Umbilical cord (tissue), 2 donors: ENCODE data around the gene CNTNAP2. TPM values are rescaled to one million over a fixed set of nuclear protein-coding genes. Genes with fewer than 3 reads are reported as not detected.
A peak's percentile ranks its signal among the peaks of the same experiment; 100 is the strongest.

Source experiments
- DNase-seq: peaks from one replicate; pipeline ENCODE4 v3.0.0-alpha.2; 2015; ENCODE audit warnings: low spot score
- total RNA-seq: library from RNA; depleted of rRNA; stranded (reverse); fragments of >200 nt; gene quantifications from one replicate; pipeline ENCODE4 v1.2.3, GENCODE V29; 2014; ENCODE audit warnings: low replicate concordance; ENCODE audit not compliant: insufficient read depth

CNTNAP2 gene
- total RNA-seq, 1 donor from 2014 or later, result 81.1 TPM

DNA sequence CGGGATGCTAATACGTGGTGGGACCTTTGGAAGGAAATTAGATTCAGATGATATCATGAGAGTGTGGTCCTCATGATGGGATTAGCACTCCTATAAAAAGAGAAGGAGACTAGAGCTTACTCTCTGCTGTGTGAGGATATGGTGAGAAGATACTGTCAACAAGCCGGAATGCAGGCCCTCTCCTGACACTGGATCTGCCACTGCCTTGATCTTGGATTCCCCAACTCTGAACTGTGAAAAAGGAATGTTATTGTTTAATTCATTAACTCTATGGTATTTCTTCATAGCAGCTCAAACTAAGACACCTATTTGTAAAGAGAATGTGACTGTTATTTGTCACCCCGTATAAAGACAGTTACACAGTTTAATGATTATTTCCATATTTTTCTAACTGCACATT, 1246.5 kb downstream of the CNTNAP2 start:
- DNase-seq, result no peak

DNA sequence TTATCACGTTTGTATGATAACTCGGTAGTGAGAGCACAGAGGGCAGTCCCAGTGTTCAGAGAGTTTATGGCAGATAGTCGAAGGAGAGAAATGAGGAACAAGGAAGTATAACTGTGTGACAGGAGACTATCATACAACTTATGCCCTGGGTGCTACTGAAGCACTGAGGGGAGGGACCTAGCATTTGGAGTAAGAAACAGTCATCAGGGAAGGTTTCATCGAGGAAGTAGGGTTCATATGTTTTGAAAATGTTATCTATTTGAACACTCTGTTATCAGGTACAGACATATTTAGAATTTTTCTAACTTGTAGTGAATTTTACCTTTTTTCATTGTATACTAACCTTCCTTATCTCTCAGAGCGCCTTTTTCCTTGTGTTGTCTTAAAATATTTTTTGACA, 1259.6 kb downstream of the CNTNAP2 start:
- no peak for DNase-seq

DNA sequence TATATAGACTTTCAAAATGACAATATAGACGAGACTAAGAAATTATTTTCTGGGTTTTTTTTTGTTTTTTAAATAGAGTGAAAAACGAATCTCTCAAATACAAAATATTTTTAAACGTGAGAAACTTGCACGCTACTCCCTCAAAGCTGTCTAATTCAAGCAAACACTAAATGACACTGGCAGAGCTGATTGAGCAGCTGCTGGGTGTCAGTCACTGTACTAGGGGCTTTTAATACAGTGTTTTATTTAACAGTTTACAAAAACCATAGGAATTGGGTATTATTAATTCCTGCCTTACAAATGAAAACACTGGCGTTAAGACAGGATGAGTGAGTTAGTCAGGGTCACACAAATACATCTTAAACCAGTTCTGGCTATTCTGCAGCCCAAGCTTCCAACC, 1264.3 kb downstream of the CNTNAP2 start:
- no peak for DNase-seq

DNA sequence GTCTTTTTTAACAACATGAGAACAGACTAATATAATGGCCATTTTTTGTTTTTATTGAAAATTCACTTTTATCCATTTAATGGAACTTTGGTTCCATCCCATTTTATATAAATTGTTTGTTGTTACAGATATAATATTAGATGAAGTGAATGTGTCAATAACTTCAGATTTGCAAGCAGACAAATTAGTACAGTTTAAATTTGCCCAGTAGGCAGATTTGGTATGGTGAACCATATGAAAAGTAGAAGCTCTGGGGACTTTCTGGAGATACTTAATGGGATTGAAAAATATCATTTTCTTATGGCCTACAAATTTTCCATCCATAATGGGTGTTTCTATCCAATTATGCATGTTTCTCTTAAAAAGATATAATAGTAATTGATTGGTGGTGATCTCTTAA, 1277.7 kb downstream of the CNTNAP2 start:
- DNase-seq, result no peak

DNA sequence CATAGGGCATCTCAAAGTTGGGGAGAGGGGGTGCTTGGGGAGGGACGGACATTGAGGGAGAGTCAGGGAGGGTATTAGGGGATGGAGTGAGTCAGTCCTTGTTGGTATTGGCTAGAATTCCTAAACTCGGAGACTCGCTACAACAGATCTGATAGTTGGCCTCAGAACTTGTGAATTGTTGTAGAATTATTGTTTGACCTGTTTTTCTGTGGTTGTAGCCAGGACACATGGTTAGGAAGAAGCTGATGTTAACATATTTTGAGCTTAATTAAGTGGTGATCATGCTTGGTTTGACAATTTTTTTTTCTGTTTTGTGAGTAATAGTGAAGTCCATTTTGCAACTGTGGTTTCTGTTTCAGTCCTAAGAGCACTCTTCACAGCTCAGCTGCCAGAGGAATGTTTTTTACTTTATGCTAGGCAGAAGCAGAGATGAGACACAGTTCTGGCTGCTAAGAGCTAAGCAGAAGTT, 1283.7 kb downstream of the CNTNAP2 start:
- DNase-seq, result peak; percentile 63

DNA sequence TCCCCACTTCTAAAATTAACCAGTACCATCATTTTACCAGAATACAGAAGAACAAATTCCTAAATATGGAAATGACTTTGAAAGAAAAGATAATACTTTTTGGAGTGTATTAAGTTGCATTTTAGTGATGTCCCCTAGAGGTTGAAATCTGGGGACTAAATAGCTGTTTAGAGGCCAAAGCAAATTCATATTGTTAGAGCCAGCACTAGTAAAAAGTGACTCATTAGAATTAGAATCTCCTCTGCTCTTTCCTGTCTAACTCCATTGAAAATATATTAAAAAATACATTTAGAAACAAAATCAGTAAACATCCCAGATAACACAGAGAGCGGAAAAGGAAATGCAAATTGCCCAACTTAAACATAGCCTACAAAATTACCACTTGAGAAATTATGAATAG, 1284.3 kb downstream of the CNTNAP2 start:
- no peak for DNase-seq

DNA sequence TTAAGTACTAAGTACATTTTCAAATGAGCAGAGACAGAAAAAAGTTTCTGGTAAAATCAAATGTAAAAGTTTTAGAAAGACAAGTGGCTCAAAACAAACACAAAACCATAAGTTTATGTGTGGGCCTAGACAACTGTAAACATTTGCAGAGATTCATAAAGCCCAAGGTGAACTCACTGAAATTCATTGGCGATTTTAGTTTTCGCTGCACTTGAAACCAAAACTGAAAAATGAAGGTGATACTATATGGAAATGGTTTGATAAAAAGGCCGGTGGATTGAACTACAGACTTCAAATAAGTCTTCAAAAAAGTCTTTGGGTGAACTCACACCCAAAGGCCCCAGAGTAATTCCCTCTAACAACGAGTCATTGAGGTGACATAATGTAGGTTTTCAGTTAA, 1289.0 kb downstream of the CNTNAP2 start:
- DNase-seq, result no peak

DNA sequence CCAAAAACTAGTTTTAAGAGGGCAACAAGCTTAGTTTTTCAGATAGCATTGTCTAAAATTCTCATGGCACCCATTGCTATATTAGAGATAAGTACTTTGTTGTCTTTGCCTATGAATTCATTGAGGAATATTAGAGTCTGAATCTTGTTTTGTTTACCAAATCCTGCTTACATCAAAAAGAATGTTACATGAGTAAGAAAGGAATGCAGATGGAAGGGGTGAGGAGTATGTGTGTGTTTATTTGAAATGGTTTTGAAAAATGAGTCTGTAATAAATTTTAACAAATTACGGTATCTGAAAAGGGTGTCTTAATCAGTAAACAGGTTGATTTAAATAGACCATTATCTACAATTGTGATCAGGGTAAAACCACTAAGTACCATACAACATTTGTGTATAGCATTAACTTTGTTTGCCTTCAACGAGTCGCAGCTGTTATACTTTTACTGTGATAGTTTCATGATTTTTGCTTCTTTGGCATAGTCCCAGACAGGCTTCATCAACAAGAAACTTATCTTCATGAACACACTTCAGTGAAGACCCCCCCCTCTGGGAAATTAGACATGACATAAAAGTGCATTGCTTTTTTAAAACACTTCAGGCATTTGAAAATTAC, 1290.0 kb downstream of the CNTNAP2 start:
- DNase-seq, result no peak

DNA sequence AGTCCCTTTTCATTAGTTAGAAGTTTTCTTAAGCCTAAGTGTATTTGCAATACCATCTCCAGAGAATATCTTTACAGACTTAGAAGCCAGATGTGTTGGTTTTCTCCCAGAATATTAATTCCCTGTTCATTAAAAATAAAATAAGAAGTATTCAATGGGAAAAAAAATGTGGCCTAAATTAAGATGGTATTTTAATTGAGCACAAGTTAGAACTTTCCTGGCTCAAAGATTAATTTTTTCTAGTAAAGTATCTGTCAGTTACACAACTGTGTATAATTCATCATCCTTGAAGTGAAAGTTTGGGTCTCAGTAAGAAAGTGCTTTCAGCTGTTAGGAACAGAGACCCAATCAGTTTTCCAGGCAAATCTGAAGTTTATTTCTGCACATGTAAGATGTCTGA, 1294.5 kb downstream of the CNTNAP2 start:
- DNase-seq, result peak; percentile 23

DNA sequence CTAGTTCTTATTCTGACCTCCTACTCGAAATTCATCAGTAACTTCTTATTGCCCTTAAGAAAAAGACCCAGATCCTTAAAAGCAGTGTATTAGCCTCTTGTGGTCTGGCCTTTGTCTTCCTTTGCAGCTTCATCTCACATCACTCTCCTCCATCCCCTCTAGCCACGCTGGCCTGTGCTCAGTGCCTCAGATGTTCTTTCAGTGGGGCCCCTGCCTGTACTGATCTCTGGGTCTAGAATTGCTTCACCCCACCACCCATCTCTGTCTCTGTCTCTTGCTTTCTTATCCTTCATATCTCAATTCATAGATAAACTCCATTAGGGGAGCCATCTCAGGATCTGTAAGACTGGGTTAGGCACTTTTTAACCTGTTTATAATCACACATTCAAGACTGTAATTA, 1295.5 kb downstream of the CNTNAP2 start:
- DNase-seq, result peak; percentile 55

DNA sequence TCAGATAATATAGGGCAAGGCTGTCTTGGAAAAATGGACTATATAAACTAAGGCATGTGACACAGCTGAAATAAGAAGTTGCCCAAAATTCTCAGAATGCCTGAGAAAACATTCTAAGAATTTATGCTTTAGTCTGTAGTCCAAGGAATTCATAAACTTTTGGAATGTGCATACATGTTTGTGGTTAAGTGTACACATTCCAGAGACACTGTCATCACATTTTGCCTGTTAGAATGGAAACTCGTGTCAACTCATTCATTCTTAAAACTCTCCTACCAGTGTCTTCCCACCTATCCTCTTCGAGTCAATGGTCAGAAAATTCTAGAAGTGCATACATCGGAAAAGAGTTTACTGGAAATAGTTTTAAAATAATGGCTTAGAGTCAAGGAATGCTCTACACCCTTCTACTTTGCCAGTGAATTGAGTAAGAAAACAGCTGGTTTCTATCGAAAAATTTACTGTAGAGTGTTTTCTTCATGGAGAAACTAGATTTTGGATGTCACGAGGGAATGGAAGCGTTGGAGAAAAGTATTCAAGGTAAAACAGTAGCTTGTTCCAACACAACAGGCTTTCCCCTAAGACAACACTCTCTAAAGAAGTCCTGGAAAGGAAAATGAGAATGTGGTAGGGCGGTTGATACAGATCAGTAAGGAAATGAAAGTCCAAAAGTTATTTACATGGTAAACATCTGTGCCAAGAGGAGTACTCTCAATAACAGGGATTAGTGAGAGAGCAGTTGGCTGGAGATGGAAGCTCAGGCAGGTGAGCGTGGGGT, 1296.4 kb downstream of the CNTNAP2 start:
- peak; percentile 81 for DNase-seq

DNA sequence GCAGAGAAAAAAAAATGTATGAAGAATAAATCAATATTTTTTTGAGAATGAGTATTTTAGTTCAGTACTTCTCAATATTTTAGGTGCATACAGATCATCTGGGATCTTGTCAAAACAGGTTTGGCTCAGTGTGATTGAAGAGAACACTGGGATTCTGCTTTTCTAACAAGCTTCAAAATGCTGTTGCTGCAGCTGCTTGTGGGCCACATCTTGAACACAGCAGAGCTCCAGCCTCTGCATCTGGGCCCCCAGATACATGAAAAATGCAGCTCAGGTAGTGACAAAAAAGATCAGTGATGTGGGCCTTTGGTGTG, 1296.9 kb downstream of the CNTNAP2 start:
- no peak for DNase-seq

DNA sequence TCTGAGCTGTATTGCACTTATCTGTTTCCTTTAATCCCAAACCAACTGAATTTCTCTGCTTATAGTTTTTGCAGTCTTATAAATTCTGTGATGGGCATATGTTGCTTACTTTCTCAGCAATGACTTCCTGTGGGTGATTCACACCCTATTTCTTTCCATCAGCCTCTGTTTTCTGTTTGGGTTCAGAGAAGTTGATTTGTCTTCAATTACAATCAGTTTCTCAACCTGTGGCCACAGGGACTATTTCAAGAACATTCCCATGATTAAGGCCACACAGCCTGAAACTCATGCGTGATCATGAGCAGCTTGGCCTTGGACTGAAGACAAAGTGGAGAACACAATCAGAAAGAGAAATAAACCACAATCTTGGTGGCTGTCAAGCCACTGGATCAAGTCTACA, 1299.4 kb downstream of the CNTNAP2 start:
- DNase-seq, result no peak

DNA sequence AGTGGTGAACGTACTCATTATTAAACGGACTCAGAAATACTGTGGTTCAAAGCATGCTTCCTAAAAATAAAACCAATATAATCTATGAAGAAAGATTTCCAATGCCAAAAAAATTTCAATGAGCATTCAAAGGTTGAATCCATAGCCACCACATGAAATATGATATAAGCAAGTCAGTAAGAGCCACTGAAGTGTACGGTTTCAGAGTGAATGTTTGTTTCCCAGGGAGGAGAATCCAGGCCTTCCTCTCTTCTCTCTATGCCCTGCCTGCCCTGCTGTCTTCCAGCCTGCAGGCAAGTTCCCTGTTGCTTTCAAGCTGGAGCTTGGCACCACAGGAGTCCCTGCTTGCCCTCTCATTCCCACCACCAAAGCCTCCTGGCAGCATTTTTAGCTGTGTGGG, 1302.4 kb downstream of the CNTNAP2 start:
- DNase-seq, result no peak

DNA sequence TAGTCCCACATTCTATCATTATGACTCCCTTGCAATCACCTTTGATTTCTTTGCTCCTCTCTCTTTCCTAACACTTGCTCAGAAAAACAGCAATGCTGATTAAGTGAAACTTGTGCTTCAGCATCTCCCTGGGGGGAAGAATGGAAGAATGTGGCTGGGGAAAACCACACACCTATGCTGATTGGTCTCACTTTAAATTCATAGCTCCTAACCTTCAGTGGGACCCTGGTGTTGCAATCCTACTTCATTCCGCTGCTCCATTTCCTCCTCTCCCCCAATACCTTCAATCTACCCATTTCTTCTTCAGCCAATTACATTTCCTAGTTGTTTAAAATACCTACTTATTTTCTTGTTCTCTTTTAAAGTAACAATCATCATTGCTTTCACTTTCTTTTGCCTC, 1307.3 kb downstream of the CNTNAP2 start:
- no peak for DNase-seq

DNA sequence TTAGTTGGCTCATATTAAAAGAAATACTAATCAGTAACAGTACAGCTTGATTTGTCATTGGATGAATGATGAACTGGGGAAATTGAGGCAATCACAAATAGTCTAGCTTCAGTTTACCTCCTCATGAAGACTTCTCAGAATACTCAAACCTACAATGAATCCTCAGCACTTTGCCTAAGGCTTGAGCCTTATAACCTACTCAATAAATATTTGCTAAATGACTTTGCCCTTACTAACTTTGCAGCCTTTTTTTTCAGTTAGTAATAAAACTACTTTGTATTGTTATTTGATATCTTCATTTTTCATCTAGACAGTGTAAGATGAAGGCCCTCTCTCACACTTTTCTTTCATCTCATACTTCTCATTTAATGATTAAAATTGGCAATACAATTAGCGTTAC, 1311.5 kb downstream of the CNTNAP2 start:
- DNase-seq, result no peak

DNA sequence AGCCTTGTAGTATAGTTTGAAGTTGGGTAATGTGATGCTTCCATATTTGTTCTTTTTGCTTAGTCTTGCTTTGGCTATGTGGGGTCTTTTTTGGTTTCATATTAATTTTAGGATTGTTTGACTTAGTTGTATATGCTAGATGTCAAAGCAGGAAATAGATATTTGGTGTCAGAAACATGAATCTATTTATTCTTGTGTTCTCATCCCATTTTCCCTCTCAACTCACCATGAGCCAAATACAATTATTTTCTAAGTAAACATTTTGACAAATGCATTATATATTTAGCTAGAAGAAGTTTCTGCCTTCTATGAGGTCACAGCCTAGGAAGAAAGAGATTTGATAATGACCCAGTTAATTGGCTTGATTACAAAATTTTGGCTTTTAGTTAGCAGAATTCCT, 1313.4 kb downstream of the CNTNAP2 start:
- no peak for DNase-seq

DNA sequence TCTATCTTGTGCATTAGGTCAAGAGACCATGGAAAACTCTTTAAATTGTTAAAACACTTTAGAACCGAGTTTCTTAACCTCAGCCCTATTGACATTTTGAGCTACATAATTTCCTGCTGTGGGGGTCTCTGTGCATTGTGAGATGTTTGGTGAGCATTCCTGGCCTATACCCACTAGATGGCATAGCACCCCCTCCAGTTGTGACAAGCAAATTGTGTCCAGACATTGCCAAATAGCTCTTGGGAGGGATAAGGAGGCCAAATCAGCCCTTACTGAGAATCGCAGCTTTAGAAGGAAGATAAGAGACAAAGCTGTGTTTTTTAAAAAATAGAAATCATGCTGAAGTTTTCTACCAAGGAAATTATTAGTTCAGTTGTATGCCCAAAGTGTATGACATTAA, 1315.5 kb downstream of the CNTNAP2 start:
- DNase-seq, result peak; percentile 86

DNA sequence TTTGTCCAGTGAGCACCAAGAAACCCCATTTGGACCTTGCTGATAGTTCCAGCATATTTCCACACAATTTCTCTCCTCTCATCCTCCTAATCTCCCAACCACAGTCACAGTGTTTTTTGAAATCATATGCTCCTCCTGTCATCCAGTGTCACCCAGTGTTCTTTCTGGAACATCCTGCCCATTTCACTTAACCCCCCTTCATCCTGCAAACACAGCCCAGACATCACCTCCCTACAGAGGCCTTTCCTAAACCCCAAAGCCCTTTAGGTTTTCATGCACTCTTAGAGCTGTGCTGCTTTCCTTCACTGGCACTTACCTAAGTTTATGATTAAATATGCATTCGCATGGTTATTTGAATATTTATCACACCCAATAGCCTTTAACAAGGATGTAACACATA, 1316.0 kb downstream of the CNTNAP2 start:
- DNase-seq, result peak; percentile 65

DNA sequence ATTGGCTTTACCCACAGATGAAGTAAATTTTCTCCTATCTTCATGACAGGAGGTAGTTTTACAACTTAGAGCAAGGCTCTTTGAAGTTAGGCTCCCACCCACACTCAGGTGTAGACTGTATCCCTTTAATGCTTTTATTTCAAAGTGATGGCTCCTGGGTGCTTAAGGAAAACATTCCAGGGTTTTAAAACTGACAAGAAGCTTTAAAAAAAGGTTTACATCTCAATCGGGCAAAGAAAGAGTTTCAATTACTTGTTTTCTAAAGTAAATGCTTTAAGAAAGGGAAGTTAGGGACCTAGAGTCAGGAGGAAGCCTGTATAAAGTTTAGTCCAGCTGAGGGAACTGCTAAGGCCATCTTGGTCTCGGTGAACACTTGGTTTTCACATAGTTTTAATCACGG, 1320.1 kb downstream of the CNTNAP2 start:
- DNase-seq, result no peak

DNA sequence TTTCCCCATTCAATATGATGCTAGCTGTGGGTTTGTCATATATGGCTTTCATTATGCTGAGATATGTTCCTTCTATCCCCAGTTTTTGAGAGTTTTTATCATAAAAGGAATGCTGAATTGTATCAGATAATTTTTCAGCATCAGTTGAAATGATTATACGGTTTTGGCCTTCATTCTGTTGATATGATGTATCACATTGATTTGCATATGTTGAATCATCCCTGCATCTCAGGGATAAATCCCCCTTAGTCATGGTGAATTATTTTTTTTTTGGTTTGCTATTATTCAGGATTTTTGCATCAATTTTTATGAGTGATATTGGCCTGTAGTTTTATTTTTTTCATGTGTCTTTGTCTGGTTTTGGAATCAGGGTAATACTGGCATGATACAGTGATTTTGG, 1321.6 kb downstream of the CNTNAP2 start:
- no peak for DNase-seq

DNA sequence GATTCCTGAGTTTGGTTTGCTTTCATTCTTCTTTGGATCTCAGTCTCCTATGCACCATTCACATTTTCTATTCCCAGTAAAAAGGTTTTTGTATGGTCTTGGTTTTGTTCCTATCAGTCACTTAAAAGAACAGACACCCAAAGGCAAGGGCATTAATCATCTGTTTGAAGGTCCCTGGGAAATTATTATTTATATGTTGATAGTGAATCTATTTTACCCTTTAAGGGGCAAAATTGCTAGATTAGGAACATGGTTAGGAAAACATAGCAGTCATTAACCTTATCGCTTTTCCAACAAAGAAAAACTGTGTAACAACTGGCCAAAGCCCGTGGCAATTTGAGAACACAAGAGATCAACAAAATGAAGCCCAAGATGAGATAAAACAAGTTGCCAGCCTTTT, 1327.3 kb downstream of the CNTNAP2 start:
- DNase-seq, result no peak

DNA sequence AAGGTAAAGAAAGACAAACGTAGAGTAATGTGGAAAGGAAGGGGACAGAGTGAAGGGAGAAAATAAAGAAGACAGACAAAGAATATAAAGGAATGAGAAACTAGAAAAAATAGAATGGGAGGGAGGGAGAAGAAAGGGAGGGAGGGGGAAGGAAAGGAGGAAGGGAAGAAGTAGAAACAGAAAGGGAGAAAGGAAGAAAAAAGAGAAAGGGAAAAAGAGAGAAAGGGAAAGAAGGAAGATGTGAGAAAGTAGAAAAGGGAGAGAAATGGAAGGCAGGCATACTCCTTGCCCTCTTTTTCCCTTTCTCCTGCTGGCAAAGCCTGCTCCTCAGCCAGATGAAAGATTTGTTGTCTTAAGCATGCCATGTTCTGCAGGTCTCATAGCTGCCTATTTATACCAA, 1336.2 kb downstream of the CNTNAP2 start:
- DNase-seq, result no peak

DNA sequence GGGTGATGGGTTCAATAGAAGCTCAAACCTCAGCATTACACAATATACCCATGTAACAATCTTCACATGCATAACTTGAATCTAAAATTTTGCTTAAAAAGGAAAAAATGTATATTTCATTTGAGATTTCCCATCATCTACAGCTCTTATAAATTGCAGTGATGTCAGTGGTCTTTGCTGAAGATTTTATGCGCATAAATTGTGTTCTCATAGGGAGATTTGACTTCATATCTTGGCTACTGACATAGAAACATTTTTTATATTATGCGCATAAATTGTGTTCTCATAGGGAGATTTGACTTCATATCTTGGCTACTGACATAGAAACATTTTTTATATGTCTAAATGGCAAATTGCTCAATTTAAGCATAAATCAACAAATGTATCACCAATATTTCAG, 1348.6 kb downstream of the CNTNAP2 start:
- DNase-seq, result no peak
